Right renal pelvis (tissue), 4 donors: ENCODE results near the gene RIPK4. TPM values are rescaled to one million over a fixed set of nuclear protein-coding genes. Genes with fewer than 3 reads are reported as not detected.
"Not testable (repeated sequence)": the region's sequence is repeated elsewhere in the genome, so short reads cannot be mapped to it uniquely, and the experiment has no call there.

Experiments used
- DNase-seq, 4 donors: peaks; one replicate each; pipeline ENCODE4 v3.0.0-alpha.2; 2013; ENCODE audit warnings: low read depth in 4 of 4, low spot score in 3 of 4, missing footprints in 1 of 4
- polyA plus RNA-seq, 4 donors: library from polyadenylated mRNA; unstranded; fragments of 120-200 nt; gene quantifications; one replicate each; pipeline ENCODE4 v1.2.1, GENCODE V29; 2013; ENCODE audit not compliant: insufficient read length in 4 of 4

RIPK4 gene
- polyA plus RNA-seq, 4 donors = 16.5 to 22.4 (median 18.5) TPM

- DNase-seq = no peak
These were observed 62.9 kb downstream of the RIPK4 start for GRCh38 chr21:41703857-41704501.

GRCh38 chr21:41701749-41702148 is 65.1 kb downstream of the RIPK4 start:
- no peak for DNase-seq

DNA sequence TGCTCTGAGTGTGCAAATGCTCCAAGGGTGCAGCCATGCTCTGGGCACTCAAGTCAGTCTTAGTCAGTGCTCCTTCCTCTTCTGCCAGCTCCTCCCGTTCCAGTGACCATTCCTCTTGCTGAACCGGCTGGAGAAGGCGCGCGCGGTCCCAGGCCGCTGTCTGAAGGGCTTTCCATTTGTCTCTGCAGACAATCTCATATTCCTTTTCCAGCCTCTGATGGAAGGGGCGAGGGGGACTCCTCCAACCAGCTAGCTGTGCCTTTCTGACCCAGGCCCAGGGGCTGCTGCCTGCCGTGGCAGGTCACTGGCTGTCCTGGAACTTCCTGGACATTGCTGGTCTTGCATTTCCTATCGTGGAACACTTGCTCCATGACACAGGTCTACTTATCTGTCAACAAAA is 67.5 kb downstream of the RIPK4 start:
- no peak for DNase-seq

DNA sequence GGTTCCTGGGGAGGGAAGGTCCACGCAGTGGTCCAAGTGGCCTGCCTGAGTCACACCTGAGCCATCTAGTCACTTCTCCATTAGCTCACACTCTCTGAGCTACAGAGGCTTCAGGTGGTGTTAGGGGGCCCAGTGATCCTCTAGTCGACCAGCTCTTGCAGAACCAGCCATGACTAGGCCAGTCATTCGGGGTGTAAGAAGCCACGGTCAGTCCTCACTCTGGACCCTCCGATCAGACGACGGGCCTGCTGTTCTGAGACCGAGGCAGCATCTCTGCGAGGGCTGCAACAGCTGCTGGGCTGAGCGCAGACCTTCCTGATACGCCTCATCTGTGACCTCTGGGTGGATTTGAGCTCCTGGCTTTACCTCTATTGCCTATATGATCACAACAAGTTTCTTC is 68.8 kb downstream of the RIPK4 start:
- no peak for DNase-seq

GRCh38 chr21:41695513-41695912 is 71.3 kb downstream of the RIPK4 start:
- DNase-seq = no peak

DNA sequence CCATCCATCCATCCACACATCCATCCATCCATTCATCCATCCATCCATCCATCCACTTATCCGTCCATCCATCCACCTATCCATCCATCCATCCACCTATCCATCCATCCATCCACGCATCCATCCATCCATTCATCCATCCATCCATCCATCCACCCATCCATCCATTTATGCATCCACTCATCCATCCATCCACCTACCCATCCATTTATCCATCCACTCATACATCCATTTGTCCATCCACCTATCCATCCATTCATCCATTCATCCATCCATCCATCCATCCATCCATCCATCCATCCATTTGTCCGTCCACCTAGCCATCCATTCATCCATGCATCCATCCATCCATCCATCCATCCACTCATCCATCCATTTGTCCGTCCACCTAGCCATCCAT is 72.8 kb downstream of the RIPK4 start:
- not testable (repeated sequence) for DNase-seq

DNA sequence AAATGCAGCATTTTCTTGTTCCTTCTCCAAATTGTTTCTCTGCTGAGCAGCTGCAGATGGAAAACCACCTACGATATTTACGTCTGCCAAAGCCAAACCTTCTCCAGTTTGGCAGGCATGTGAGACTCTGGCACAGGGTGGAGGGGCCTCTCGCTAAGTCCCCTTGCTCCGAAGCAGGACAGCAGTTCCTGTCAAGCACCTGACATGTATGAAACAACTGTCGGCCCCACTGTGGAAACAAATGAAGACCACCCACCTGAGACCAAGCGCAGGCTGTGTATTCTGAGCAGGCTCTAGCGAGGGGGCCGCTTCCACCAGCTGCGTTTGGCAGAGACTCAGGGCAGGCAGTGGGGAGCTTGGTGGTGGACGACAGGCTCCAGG is 74.7 kb downstream of the RIPK4 start:
- DNase-seq = no peak

DNA sequence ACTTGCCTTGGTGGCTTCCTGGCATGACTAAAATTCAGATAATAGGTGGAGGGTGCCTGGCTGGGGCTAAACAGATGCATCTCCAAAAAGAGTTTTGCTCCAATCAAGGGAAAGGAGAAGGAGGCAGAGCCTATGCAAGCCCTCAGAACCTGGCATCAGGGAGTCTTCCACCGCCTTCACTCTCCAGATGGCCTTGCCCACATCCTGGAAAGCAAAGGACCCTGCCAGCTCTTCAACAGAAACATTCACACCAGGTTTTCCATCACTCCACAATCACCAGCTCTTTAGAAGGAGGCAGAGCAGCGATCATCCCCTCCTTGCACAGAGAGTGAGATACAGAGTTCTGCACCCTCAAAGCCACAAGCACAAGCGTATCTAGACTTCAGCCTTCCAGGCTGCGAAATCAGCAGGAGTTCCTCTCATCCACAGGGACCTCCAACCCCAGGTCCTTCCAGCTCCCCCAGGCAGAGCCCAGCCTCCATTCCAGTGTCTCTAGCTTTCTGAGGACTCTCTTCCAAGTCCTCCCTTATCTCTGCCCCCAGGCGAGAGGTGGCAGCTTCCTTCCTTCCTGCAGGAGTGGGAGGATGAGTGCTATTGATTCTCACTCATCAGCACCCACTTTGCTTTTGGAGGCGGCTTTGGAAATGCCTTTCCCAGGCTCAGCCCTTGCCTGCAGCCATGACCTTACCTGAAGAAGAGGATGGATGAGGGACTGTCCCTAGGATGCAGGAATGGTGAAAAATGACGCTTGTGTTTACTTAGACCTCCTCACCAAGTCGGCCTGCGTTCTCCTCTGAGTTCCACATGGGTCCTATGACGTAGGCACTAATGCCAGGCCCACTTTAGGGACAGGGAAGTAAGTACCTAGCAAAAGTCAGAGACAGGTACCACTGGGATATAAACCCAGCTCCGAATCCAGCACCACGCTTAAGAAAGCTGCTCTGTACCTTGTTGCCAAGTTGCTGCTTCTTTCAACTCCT is 75.4 kb downstream of the RIPK4 start:
- DNase-seq = no peak

Other genes starting within 250 kb of the RIPK4 start
- 1 to 10 TPM; 5.6 to 6.4 (median 6.2) TPM for gene PRDM15, start 112.3 kb upstream of the RIPK4 start, polyA plus RNA-seq
- gene C2CD2, start 187.0 kb upstream of the RIPK4 start, polyA plus RNA-seq = 10 to 100 TPM; 13.3 to 16.5 (median 14.0) TPM
- 10 to 100 TPM; 11.0 to 11.6 (median 11.3) TPM for gene ZBTB21, start 243.3 kb upstream of the RIPK4 start, polyA plus RNA-seq